Head of caudate nucleus (tissue), 42 donors: ENCODE data around the gene C5orf47.

Source experiments
- DNase-seq, 42 donors: peaks; one replicate each; pipeline versions ENCODE4 v3.0.0 to v3.0.0-alpha.2; 2020 to 2021; ENCODE audit warnings: mixed read lengths in 7 of 42
- intact Hi-C: fragments of 100-400 bp; cut with DNase I; formaldehyde crosslinking; loops from one replicate; pipeline ENCODE4 v1.15.0; 2022

Gene C5orf47, protein sequence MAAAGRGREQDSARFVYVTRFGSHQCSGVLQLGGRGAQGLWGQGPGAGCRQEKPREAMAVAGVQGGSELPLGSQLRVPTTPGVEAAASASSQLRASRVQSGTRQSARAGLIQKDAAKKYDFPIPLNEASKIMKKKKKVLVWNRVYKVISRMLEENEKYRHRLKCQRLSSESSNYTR

DNA sequence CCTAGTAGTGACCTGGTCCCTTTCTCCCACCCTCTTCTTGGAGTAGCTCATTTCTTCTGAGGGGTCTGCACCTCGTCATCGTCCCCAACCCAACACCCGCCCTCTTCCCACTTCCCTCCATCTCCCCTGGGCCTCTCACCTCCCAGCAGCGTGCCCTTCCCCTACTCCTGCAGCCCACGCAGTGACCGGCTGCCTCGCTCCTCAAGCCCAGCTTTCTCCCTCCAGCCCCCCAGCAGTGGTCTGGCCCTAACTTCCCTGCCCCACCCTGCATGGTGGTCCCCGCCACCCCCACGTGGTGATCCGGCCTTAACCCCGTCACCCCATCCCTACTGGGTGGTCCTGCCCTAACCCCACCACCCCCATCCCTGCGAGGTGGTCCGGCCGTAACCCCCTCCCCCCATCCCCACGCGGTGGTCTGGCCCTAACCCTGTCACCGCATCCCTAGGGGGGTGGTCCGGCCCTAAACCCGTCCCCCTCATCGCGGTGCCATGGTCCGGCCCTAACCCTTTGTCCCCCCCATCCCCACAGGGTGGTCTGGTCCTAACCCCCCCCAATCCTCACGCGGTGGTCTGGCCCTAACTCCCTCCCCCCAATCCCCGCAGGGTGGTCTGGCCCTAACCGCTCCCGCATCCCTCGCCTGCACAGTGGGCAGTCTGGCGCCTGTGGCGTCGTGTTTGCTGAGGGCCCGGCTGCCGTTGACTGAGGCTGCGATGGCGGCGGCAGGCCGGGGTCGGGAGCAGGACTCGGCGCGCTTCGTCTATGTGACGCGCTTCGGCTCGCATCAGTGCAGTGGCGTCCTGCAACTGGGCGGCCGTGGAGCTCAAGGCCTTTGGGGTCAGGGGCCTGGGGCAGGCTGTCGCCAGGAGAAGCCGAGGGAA, at the start of gene C5orf47:
Gene C5orf47, plus strand, starts transcription at position 617 of the 878 bp plus-strand sequence. Its CDS starts 94 bp downstream, at position 711.
- DNase-seq, result no peak
- intact Hi-C loops, result no loop called here

DNA sequence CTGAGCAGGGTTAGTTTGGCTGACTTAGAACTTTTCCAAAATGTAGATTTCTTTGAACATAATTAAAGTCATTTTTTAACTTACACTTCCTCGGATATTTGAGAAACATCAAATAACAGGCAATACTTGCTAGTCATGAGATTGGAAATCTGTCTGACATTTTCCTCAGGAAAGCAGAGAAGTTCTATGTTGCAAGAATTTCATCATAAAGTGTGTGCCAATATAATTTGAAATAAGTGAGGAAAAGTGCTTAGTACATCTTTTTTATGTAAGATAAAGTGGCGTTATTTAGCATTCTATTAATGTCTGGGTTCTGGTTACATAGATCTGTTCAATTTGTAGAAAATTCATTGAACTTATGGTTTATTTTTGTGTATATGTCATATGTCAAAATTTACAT, 48.7 kb upstream of the C5orf47 start:
- DNase-seq, result no peak
- intact Hi-C loops, result no loop called here

DNA sequence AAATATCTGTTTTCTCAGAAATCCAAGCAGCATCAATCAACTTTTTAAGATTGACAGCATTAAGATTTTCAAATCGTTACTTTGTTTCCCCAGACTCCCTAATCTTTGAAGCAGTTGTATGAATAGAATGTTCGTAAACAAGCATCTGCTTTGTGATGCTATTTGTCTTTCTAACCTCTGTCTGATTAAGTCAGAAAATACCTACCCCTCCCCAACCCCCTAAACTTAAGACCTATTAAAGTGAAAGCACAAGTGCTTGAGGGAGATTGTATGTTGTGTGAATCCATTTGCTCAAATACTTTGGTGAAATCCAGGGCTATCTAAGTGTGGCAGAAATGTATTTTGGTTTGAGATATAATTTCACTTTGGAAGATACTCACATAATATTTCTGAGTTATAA, 47.9 kb upstream of the C5orf47 start:
- DNase-seq, result no peak
- intact Hi-C loops, result no loop called here

DNA sequence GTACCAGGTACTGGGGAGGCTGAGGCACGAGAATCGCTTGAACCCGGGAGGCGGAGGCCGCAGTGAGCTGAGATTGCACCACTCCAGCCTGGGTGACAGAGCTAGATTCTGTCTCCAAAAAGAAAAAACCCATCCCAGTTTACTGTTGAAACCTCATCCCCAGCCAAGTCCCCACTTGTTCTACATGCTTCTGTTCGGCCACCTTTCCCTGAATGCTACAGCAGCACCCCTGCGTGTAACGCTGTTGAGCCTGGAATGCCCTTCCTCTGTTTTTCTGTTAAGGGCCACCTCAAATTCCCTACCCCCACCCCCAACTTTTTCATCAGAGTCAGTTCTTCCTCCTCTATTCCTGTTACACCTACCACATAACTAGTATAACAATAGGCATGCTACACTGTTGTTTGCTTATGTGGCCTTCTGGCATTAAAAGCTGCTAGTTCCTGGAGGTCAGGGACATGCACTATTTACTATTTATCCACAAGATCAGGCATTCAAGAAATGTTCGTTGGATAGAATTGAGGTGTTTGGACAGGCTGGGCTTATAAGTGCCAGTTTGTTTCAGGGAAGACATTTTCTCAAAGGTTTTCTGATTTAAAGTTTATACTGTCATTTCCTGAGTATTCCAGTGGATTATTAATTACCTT, 47.1 kb upstream of the C5orf47 start:
- DNase-seq, result no peak
- intact Hi-C loops, result no loop called here

DNA sequence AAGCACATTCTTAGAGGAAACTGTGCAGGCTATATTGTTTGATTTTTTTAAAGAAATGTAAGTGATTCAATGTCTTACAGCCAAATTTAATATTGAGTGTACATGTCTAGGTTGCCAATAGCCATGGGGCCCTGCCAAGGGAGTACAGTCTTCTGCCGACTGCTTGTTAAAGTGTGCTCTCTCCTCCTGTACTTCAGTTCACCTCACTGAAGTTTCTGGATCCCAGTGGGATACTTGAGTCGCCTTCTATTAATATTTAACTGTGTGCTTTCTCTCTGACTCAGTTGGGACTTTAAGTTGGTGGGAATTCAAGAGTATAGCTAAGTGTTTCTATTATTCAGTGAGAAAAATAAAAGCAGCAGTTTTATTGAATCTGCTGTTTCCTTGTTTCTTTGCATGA, 44.5 kb upstream of the C5orf47 start:
- intact Hi-C loops, result no loop called here
- no peak for DNase-seq

DNA sequence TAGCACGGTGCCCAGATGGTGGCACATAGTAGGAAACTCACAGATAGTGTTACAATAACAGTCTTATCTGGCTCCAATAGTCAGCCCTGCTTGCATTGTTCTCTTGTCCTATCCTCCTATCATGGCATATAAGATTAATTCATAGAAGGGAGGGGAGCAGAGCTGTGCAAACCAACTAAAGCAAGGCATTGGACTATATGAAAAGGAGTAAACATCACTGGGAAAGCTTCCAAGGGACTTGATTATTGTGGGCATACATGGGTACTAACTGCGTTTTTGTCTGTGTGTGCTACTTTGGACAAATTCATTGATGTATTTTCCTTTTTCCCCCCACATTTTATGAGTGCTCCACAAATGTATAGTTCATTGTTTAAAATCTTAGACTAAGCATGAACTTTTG, 43.8 kb upstream of the C5orf47 start:
- DNase-seq, result no peak
- intact Hi-C loops, result no loop called here

DNA sequence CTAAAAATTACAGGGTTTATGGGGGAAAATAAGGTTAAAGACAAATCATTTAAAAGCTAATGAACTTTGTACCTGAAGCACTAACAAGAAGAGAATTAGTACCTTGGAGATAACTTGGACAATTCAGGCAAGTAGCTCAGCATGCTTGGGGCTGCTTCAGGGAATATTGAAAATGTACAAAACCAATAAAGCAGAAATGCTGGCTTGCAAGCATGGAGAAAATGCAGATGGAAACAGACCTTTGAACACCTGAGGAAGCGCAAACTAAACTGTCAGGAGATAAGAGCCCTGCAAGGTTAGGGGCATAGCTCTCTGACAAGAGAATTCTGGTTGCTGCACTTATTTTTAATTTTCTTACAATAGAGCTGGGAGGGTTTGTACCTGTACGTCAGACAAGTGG, 42.6 kb upstream of the C5orf47 start:
- intact Hi-C loops, result no loop called here
- DNase-seq, result no peak

DNA sequence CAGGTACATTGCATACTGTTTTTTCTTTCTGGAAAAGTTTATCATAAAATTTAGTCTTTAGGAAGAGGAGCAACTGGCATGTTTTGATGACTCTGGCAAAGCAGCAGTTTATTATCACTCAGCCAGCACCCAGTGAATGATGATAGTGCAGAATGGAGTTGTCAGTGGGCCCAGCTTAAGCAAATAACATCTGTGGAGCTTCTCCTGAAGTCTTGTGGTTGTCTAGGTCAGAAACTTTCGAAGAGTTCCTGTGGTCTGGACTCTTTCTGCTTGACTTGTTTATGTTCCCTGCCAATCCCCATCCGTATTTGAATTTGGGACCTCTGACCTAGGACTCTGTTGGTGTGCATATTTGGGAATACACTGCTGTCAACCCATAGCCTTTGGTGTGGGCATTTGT, 38.1 kb upstream of the C5orf47 start:
- intact Hi-C loops, result no loop called here

DNA sequence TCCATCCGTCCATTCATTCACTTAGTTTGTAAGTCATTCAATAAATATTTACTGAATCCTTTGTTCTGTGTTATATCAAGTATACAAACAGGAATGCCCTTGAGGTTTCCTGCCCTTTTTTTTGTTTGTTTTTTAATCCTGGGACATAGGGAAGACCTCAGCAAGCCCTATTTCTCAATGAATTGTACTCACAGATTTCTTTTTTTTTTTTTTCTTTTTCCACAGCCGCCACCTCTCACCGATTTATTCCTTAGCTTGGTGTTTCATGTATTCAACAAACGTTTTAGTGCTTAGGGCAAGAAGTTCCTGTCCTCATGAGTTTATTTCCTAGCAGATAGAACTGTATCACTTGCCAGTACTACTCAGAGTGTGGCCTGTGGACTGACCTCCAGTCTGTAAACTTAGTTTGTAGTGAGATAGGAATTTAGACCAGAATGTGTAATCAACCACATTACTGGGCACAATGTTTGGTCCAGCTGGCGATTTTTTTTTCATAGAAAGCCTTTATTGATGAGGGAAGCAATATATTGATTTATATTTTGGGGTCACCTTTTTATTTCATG, 35.4 kb upstream of the C5orf47 start:
- no peak for DNase-seq
- intact Hi-C loops, result no loop called here

More for the DNA sequence above, 38.1 kb upstream of the C5orf47 start:
- DNase-seq, result no peak

DNA sequence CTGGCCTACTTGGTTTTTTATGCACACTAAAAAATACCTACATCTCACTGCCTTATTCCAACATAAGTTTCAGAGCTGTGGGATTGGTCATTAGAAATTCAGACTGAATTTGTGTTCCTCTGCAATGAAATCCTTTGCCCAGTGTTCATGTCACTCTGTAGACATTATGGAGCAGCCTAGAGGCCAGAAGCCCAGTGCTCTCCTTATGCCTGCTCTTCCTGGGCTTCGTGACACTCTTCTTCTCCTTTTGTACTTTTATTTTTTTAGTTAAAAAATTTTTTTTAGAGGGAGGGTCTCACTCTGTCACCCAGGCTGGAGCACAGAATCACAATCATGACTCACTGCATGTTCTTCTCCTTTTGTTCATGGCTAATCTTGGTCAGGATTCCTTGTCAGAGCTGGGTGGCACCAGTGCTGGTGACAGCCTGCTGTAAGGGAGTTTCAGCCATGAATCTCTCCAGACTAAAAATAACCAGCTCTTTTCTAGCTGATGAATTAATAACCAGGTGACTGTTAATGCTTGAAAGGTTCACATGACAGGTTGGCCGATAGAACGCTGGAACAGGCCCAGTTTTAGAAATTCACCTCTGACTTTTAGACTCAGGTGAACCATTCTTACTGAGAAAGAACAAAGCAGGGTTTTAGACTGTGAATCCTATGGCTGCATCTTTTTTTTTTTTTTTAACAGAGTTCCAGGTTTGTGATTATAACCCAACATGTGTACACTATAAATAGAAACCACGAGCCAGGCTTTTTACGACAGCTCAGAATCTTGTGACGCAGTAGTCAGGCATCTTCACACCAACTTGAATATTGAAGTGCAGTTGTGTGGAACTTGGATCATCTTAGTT, 34.1 kb upstream of the C5orf47 start:
- intact Hi-C loops, result no loop called here
- peak in 2 of 42 donors; percentile 34 for DNase-seq

DNA sequence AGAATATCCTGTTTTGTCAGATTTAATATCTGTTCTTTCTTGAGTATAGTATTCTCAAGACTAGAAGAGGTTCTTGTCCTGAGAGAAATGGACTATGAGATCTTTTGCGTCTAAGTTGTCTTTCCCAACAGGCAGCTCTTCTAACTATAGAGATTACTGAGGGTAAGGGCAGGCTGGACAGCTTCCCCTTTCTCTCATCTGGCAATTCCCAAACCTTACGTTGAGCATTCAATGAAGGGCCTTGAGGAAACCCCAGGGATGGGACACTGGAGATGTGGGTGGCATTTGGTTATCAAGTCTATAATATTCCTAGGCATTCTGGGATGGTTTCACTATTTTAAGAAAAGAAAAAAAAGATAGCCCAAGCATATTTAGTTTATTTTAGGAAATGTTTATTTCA, 28.0 kb upstream of the C5orf47 start:
- no peak for DNase-seq
- intact Hi-C loops, result no loop called here

DNA sequence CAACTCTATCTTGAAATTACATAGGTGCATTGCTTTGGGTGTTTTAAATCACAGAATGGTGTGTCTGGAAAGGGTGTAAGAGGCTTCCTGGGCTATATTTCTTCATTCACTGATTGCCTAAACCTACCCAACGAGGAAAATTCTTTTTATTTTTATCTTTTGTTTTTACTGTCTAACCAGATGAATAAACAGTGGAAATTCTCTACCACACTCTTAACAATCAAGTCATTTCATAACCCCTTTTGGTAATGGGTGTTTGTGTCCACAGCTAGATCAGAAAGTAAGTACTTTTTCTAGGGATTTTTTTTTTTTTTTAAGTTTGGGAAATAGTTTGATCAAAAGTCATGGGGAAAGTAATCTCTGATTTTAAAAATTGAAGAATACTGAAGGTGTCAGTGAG, 27.6 kb upstream of the C5orf47 start:
- intact Hi-C loops, result no loop called here
- DNase-seq, result no peak

DNA sequence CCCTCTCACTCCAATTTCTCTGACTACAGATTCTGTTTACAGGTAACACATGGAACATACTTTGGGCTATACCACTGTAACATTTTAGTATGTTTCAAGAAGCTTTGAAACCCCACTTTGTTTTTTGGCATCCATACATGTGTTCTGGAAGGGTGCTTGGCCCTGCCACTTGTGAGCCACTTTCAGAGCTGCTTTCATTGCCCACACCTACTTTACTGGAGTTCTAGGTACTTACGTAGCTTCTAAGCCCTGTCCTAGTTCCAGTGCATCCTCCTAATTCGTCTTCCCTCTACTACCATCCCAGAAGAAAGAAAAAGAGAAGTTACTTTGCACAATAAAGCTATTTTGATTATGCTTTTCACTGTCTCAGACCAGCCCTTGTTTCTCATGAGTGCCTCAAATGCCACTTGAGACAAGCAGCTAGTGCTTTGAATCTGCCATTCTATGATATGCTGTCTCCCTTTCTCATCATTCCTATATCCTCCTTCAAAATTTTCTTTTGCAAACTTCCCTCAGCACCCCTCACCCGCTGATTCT, 26.5 kb upstream of the C5orf47 start:
- intact Hi-C loops, result no loop called here

DNA sequence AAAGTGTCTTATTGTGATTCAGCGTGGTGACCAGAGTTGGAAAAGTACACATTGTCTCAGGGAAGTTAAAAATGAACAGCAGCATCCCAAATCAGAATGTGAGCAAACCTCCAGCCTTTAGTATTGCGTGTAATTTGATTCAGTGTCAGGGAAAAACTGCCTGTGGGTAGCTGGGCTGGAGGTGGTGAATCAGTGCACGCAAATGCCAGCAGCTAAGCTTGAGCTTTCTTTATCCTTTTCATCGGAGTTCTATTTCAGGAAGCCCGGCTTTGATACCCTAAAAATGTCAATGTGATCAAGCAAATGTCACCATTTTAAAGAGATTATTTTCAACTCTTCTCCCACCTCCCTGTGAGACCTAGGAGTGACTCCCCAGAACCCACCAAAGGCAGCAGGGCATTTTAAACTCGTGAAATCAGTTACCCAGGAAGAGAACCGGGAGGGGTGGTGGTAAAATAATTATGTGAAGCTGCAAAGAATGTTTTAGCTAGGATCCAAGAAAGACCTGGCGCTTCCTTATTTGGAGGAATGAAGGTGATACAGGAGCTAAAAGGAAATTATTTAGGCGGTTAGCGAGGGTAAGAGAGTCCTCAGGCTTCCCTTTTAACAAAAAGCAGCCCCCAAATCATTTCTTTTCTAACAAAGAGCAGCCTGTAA, 25.7 kb upstream of the C5orf47 start:
- peak in 31 of 42 donors; percentile 34 to 87 (median 60) for DNase-seq
- intact Hi-C loops, result no loop called here

More for the DNA sequence above, 26.5 kb upstream of the C5orf47 start:
- DNase-seq, result no peak

DNA sequence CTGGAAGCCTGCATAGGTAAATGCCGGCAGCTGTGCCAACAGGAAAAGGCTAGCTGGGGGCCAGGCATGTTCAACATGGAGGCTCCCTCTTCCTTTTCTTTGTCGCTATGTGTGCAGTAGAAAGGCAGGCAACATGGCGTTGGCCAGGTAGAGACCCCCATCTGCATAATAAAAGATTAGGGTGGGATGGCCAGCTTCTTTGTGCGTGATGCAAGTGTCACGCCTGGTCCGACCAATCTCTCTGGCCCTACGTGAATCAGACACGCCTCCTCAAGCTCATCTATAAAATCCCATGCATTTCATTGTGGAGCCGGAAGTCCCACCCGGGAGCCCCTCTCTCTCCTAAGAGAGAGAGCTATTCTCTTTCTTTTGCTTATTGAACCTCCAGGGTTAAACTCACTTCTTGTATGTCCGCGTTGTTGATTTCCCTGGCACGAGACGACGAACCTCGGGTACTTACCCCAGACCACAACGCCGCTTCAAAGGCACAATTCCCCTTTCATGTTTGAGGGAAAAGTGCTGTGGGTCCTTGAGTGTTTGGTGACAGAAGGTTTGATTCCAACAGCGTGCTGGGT, 25.0 kb upstream of the C5orf47 start:
- peak in 23 of 42 donors; percentile 12 to 76 (median 48) for DNase-seq

DNA sequence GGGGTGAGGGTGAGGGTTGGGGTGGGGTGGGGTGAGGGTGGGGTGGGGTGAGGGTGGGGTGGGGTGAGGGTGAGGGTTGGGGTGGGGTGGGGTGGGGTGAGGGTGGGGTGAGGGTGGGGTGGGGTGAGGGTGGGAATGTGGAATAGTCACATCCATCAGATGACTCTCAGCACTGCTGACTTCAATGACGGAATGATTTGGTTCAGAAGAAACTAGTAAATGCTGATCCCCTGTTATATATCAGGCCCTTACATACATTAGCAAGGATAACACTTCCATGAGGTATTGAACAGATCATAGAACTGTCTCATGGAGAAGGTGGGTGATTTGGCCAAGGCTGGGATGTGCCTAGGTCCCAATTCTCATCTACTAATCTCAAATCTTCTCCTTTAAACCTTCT, 24.5 kb upstream of the C5orf47 start:
- intact Hi-C loops, result no loop called here
- no peak for DNase-seq

More for the DNA sequence above, 25.0 kb upstream of the C5orf47 start:
- intact Hi-C loops, result no loop called here

DNA sequence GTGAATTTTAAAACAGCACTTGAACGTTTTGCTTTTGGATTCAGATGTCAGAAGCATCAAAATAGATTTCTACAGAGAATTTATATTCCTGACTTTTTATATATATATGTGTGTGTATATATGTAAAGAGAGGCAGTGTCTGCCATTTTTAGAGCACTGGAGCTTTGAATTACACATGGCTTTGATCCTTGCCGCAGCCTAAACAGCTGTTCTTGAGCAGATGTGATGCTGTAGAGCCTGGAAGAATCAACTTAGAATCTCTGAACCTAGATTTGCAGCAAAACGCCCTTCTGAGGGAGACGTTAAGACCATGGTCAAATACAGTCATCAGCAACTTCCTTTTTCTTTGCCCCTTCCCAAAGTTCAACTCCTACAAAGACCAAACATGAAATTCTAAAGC, 21.7 kb upstream of the C5orf47 start:
- intact Hi-C loops, result no loop called here
- no peak for DNase-seq
